HepG2 (cell line): ENCODE results near the gene TBC1D1. TPM values are rescaled to one million over a fixed set of nuclear protein-coding genes. Genes with fewer than 3 reads are reported as not detected.

Source experiments
- IKZF1 ChIP-seq: fragments of 450-650 bp; IDR thresholded peaks from 2 replicates; pipeline ENCODE4 v1.7.1; 2016
- REST ChIP-seq, 2 experiments: IDR thresholded peaks; 2 replicates each; pipeline ENCODE4 v1.6.1; 2011 to 2012; ENCODE audit warnings: low read length in 2 of 2, borderline replicate concordance in 1 of 2, low read depth in 1 of 2, mild to moderate bottlenecking in 1 of 2, moderate library complexity in 1 of 2
- ZNF646 ChIP-seq: sonication (generic); formaldehyde crosslinking; IDR thresholded peaks from 2 replicates; pipeline ENCODE4 v1.9.0; 2021; ENCODE audit warnings: mild to moderate bottlenecking, missing genetic modification reagents
- ZNF784 ChIP-seq: sonication (generic); formaldehyde crosslinking; IDR thresholded peaks from 2 replicates; pipeline ENCODE4 v1.5.1; 2020; ENCODE audit warnings: missing genetic modification reagents, mild to moderate bottlenecking, borderline replicate concordance
- polyA plus RNA-seq, 8 experiments: library from polyadenylated mRNA; depleted of rRNA in 3 of 8; stranded (reverse) in 7 of 8; unstranded in 1 of 8; fragments of >200 nt; fragmentation: Illumina TruSeq in 4 of 8; extraction: Trizol in 4 of 8; gene quantifications; 2 replicates each; pipeline versions ENCODE4 v1.2.1 to v1.2.3, GENCODE V29; 2011 to 2016; ENCODE audit warnings: low read depth in 4 of 8, missing spikeins in 1 of 8, mixed read lengths in 1 of 8; ENCODE audit not compliant: insufficient read depth in 1 of 8
- total RNA-seq, 5 experiments: library from RNA; depleted of rRNA; stranded (reverse); fragments of >200 nt; fragmentation: Illumina TruSeq; extraction: Trizol; gene quantifications; 2 replicates each; pipeline ENCODE4 v1.2.3, GENCODE V29; 2016; ENCODE audit warnings: low read depth in 1 of 5
- TF ChIP-seq, protein P1 (sequence below): fragments of 450-650 bp; IDR thresholded peaks from 2 replicates; pipeline ENCODE4 v1.6.1; 2017; ENCODE audit warnings: mild to moderate bottlenecking

Gene TBC1D1
- total and polyA plus RNA-seq, 2 of the 13 experiments (the other 11 are each of a cell fraction or from before 2014, with no cell fraction given): 37.3 to 62.8 TPM

DNA sequence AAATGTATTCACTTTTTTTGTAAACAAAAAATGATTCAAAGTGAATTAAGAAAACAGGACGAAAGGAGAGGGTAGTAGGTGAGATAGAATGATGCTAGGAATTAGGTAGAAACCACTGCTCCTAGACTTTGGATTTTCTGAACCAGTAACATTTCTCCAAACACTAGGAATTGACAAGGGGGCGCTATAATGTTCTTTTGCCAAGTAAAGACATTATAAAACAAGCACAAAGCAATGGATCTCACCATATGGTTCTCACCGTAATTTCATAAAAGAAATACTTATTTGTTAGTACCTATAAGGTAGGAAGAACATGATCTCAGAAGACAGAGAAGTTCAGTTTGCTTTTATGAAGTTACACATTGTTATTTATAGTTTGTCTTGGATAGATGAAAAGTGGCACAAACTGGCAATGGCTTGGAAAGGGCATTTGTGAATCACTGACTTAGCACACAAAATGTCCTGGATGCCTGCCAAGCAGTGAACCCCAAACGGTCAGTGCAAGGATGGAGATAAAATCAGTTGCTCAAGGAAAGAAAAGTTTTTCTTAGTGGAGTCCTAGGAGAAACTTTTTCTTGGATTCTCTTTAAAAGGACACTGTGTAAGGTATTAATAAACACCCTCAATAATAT lies 8.1 kb upstream of the TBC1D1 start (continued):
- TF ChIP-seq ZNF784: no peak
- TF ChIP-seq ZNF646: no peak
- TF ChIP-seq, protein P1, sequence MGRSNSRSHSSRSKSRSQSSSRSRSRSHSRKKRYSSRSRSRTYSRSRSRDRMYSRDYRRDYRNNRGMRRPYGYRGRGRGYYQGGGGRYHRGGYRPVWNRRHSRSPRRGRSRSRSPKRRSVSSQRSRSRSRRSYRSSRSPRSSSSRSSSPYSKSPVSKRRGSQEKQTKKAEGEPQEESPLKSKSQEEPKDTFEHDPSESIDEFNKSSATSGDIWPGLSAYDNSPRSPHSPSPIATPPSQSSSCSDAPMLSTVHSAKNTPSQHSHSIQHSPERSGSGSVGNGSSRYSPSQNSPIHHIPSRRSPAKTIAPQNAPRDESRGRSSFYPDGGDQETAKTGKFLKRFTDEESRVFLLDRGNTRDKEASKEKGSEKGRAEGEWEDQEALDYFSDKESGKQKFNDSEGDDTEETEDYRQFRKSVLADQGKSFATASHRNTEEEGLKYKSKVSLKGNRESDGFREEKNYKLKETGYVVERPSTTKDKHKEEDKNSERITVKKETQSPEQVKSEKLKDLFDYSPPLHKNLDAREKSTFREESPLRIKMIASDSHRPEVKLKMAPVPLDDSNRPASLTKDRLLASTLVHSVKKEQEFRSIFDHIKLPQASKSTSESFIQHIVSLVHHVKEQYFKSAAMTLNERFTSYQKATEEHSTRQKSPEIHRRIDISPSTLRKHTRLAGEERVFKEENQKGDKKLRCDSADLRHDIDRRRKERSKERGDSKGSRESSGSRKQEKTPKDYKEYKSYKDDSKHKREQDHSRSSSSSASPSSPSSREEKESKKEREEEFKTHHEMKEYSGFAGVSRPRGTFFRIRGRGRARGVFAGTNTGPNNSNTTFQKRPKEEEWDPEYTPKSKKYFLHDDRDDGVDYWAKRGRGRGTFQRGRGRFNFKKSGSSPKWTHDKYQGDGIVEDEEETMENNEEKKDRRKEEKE: no peak
- no peak for TF ChIP-seq IKZF1
- no peak for TF ChIP-seq REST (IDR thresholded peaks at IDR 0.05; ENCODE audit: borderline replicate concordance in 1 of 2, low read depth in 1 of 2, low read length in 2 of 2)
- TF ChIP-seq, all 625 proteins: peak for 0
